OCI-LY1 (cell line): ENCODE results near the gene PDE4D.

ENCODE experiments used
- H2AFZ ChIP-seq: fragments of 200-600 bp; sonication (generic), shearing (Covaris generic); 2 replicates; pipeline ENCODE4 v1.6.0; 2014; ENCODE audit warnings: antibody characterized with exemption, mild to moderate bottlenecking, low read length
- H3F3A ChIP-seq: fragments of 200-600 bp; sonication (generic), shearing (Covaris generic); 2 replicates; pipeline ENCODE4 v1.6.0; 2014; ENCODE audit warnings: mild to moderate bottlenecking, antibody characterized with exemption, low read length, moderate library complexity; ENCODE audit not compliant: insufficient read depth
- H3K27ac ChIP-seq: fragments of 200-600 bp; sonication (generic); 2 replicates; pipeline ENCODE4 v1.5.1; 2014; ENCODE audit warnings: low read length, mixed run types, mild to moderate bottlenecking, low read depth; ENCODE audit not compliant: poor library complexity, severe bottlenecking
- H3K27me3 ChIP-seq: fragments of 200-600 bp; sonication (generic); 2 replicates; pipeline ENCODE4 v1.6.0; 2014; ENCODE audit warnings: antibody characterized with exemption, mild to moderate bottlenecking, low read length, moderate library complexity; ENCODE audit not compliant: insufficient read depth
- H3K36me3 ChIP-seq: fragments of 200-600 bp; sonication (generic); 2 replicates; pipeline ENCODE4 v1.6.1; 2014; ENCODE audit warnings: mild to moderate bottlenecking, antibody characterized with exemption, low read length, moderate library complexity, mixed read lengths; ENCODE audit not compliant: insufficient read depth
- H3K4me1 ChIP-seq: fragments of 200-600 bp; sonication (generic); 2 replicates; pipeline ENCODE4 v1.5.1; 2014; ENCODE audit warnings: mild to moderate bottlenecking, low read length, moderate library complexity; ENCODE audit not compliant: insufficient read depth, severe bottlenecking
- H3K4me2 ChIP-seq: fragments of 200-600 bp; sonication (generic), shearing (Covaris generic); 2 replicates; pipeline ENCODE4 v1.6.1; 2014; ENCODE audit warnings: low read length
- H3K4me3 ChIP-seq: fragments of 200-600 bp; sonication (generic); 2 replicates; pipeline ENCODE4 v1.5.1; 2014; ENCODE audit warnings: low read length, low read depth, mild to moderate bottlenecking, mixed read lengths; ENCODE audit not compliant: poor library complexity, severe bottlenecking
- H3K79me2 ChIP-seq: fragments of 200-600 bp; shearing (Covaris generic); 2 replicates; pipeline ENCODE4 v1.6.1; 2016; ENCODE audit warnings: mixed run types, low read length, mixed read lengths; ENCODE audit not compliant: insufficient read depth
- H3K9ac ChIP-seq: fragments of 200-600 bp; sonication (generic), shearing (Covaris generic); 2 replicates; pipeline ENCODE4 v1.6.1; 2014; ENCODE audit warnings: mild to moderate bottlenecking, low read length, mixed read lengths
- H3K9me2 ChIP-seq: fragments of 200-600 bp; sonication (generic), shearing (Covaris generic); 2 replicates; pipeline ENCODE4 v1.6.1; 2014; ENCODE audit warnings: low read depth, mild to moderate bottlenecking, low read length, mixed read lengths
- H3K9me3 ChIP-seq: fragments of 200-600 bp; shearing (Covaris generic); 2 replicates; pipeline ENCODE4 v1.6.1; 2014; ENCODE audit warnings: low read length, mixed read lengths
- H4K20me1 ChIP-seq: fragments of 200-600 bp; sonication (generic), shearing (Covaris generic); 2 replicates; pipeline ENCODE4 v1.6.0; 2016; ENCODE audit warnings: mild to moderate bottlenecking, low read length; ENCODE audit not compliant: insufficient read depth
- EZH2 ChIP-seq: fragments of 200-600 bp; sonication (generic), shearing (Covaris generic); IDR thresholded peaks from 2 replicates; pipeline ENCODE4 v1.8.0; 2017; ENCODE audit warnings: borderline replicate concordance, mixed run types, mild to moderate bottlenecking, antibody characterized with exemption, low read length, moderate library complexity, mixed read lengths
- TF ChIP-seq, protein P1 (sequence below): fragments of 200-600 bp; sonication (generic), shearing (Covaris generic); IDR thresholded peaks from 2 replicates; pipeline ENCODE4 v1.5.1; 2017; ENCODE audit warnings: mild to moderate bottlenecking, antibody characterized with exemption, low read length, moderate library complexity, mixed read lengths

The PDE4D gene

DNA sequence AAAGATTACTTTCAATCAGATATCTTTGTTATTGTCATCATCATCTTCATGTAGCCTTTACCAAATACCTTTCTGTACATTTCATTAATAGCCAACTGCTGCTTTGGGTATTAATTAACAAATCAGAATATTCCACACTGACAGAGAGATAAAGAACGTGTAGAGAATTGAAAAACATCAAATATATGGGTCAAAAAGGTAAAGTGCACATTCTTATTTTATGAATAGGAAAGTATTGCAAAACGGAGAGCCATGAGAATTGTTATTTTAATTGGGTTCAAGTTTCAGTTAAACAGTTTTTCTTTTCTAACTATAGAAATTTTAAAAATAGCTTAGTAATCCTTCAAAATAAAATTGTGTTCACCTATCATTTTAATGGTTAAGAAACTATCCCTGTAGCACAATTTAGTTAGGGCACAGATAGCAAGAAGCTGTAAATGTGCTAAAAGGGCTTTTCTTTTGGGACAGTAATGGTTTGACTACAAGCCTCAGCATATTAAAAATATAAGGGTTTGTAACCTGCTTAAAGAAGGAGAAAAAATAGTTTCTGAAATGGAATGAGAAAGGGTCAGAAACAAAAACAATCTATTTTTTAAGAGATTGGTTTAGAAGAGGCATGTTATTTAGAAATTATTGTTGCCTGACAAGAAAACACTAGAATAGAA is 62.9 kb downstream of the PDE4D start:
- Histone ChIP-seq H3K9me2 (no peaks in the 10 kb centered on the region), H3K4me2 (no peak overlapping the region), H3K27me3 (no peaks in the 10 kb centered on the region), H2AFZ (no peak overlapping the region), H3K9me3 (no peaks in the 10 kb centered on the region), H3K4me1 (no peaks in the 10 kb centered on the region), H3K27ac (no peak overlapping the region), H4K20me1 (no peaks in the 10 kb centered on the region), H3F3A (no peaks in the 10 kb centered on the region), H3K4me3 (no peak overlapping the region), H3K9ac (no peak overlapping the region), H3K79me2 (no peaks in the 10 kb centered on the region), H3K36me3 (no peaks in the 10 kb centered on the region)
- no peak for TF ChIP-seq EZH2
- TF ChIP-seq, protein P1, sequence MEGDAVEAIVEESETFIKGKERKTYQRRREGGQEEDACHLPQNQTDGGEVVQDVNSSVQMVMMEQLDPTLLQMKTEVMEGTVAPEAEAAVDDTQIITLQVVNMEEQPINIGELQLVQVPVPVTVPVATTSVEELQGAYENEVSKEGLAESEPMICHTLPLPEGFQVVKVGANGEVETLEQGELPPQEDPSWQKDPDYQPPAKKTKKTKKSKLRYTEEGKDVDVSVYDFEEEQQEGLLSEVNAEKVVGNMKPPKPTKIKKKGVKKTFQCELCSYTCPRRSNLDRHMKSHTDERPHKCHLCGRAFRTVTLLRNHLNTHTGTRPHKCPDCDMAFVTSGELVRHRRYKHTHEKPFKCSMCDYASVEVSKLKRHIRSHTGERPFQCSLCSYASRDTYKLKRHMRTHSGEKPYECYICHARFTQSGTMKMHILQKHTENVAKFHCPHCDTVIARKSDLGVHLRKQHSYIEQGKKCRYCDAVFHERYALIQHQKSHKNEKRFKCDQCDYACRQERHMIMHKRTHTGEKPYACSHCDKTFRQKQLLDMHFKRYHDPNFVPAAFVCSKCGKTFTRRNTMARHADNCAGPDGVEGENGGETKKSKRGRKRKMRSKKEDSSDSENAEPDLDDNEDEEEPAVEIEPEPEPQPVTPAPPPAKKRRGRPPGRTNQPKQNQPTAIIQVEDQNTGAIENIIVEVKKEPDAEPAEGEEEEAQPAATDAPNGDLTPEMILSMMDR = no peak

DNA sequence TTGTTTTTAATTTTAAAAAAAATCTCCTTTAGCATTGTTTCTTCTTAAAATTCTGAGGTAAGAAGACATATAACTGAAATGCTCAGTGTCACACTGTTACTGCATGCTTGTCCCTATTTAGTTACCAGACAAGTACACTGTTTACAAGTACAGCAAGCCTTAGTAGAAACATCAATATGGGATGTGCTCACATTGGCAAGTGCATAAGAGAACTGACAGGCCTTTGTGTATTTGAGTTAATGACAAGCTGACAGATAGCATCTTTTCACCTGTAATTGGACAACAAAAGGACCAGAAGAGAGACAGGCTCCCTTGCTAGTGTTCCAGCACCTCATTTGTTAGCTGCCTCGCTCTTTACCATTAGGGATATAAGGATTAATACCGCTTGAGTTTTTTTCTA is 63.6 kb downstream of the PDE4D start:
- no peak overlapping the region for H3K27ac ChIP-seq
- H3K27me3 ChIP-seq = no peaks in the 10 kb centered on the region
- H3K9me3 ChIP-seq = no peaks in the 10 kb centered on the region
- no peaks in the 10 kb centered on the region for H3K4me1 ChIP-seq
- no peak overlapping the region for H2AFZ ChIP-seq
- no peaks in the 10 kb centered on the region for H4K20me1 ChIP-seq
- H3K4me3 ChIP-seq = no peak overlapping the region
- no peak overlapping the region for H3K9ac ChIP-seq
- H3K9me2 ChIP-seq = no peaks in the 10 kb centered on the region
- TF ChIP-seq EZH2 = no peak
- TF ChIP-seq, protein P1 = no peak
- no peaks in the 10 kb centered on the region for H3K79me2 ChIP-seq
- no peak overlapping the region for H3K4me2 ChIP-seq
- no peaks in the 10 kb centered on the region for H3K36me3 ChIP-seq
- H3F3A ChIP-seq = no peaks in the 10 kb centered on the region

DNA sequence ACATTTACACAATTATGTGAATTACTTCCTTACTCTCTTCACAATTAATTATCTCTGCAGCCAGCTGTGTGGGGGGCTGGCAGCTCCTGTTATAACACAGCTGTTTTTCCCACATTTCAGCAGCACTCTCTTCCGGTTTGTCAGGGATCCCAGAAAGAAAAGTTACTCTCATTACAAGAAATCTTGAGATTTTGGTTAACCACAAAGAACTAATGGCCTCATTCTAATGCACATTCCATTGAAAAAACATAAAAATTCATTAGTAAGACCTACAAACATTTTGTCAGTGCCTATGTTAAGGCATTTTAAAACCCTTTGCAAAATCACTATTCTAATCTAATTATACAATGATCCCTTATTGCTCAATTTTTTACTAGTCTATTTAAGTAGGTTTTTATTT is 64.1 kb downstream of the PDE4D start:
- H3K9me3 ChIP-seq = no peaks in the 10 kb centered on the region
- H3K4me1 ChIP-seq = no peaks in the 10 kb centered on the region
- H3K27ac ChIP-seq = no peak overlapping the region
- no peaks in the 10 kb centered on the region for H3K9me2 ChIP-seq
- no peak overlapping the region for H3K4me2 ChIP-seq
- no peaks in the 10 kb centered on the region for H3K79me2 ChIP-seq
- TF ChIP-seq, protein P1 = no peak
- no peak overlapping the region for H2AFZ ChIP-seq
- no peak overlapping the region for H3K4me3 ChIP-seq
- no peaks in the 10 kb centered on the region for H3F3A ChIP-seq
- H4K20me1 ChIP-seq = no peaks in the 10 kb centered on the region
- no peaks in the 10 kb centered on the region for H3K27me3 ChIP-seq
- H3K36me3 ChIP-seq = no peaks in the 10 kb centered on the region
- H3K9ac ChIP-seq = no peak overlapping the region
